ENCODE measurements around the gene WDR7. TPM values are rescaled to one million over a fixed set of nuclear protein-coding genes. Genes with fewer than 3 reads are reported as not detected.
A peak's percentile ranks its signal among the peaks of the same experiment; 100 is the strongest.
"Not testable (repeated sequence)": the region's sequence is repeated elsewhere in the genome, so short reads cannot be mapped to it uniquely, and the experiment has no call there.

WDR7 gene
- total RNA-seq, 1 donor from 2014 or later = 29.3 TPM

- intact Hi-C loops (cut with micrococcal nuclease) = no loop called here
Observed at GRCh38 chr18:56647071-56647470, 4.1 kb upstream of the WDR7 start.

GRCh38 chr18:56647951-56648893 lies 2.9 kb upstream of the WDR7 start:
- Histone ChIP-seq H3K9me3 (replicated peaks) (no peaks in the 10 kb centered on the region), H3K36me3 (no peaks in the 10 kb centered on the region), H3K4me3 (no peak overlapping the region), H3K27ac (replicated peaks) (no peak overlapping the region), H3K27me3 (ENCODE audit: low read depth) (no peaks in the 10 kb centered on the region), H3K4me1 (peaks cover 28% of the 10 kb centered on the region)
- no peak for TF ChIP-seq CTCF (IDR thresholded peaks at IDR 0.05; ENCODE audit: borderline replicate concordance)
- DNase-seq = no peak
- intact Hi-C loops (cut with micrococcal nuclease) = no loop called here

More at GRCh38 chr18:56647071-56647470, 4.1 kb upstream of the WDR7 start:
- no peaks in the 10 kb centered on the region for H3K36me3 ChIP-seq
- DNase-seq = no peak
- no peak overlapping the region for H3K4me3 ChIP-seq
- TF ChIP-seq CTCF (IDR thresholded peaks at IDR 0.05; ENCODE audit: borderline replicate concordance) = no peak
- no peak overlapping the region for H3K27ac ChIP-seq (replicated peaks)
- H3K9me3 ChIP-seq (replicated peaks) = no peaks in the 10 kb centered on the region
- H3K27me3 ChIP-seq (ENCODE audit: low read depth) = no peaks in the 10 kb centered on the region
- H3K4me1 ChIP-seq = peaks cover 16% of the 10 kb centered on the region

- H3K27ac ChIP-seq (replicated peaks) = peak overlapping the region; percentile 90
- no peaks in the 10 kb centered on the region for H3K36me3 ChIP-seq
- no peaks in the 10 kb centered on the region for H3K27me3 ChIP-seq (ENCODE audit: low read depth)
- DNase-seq = no peak
- no peak for TF ChIP-seq CTCF (IDR thresholded peaks at IDR 0.05; ENCODE audit: borderline replicate concordance)
- no peak overlapping the region for H3K4me3 ChIP-seq
- H3K9me3 ChIP-seq (replicated peaks) = no peaks in the 10 kb centered on the region
- intact Hi-C loops (cut with micrococcal nuclease) = no loop called here
- H3K4me1 ChIP-seq = peaks cover 31% of the 10 kb centered on the region
Observed at GRCh38 chr18:56649996-56650395, 1.2 kb upstream of the WDR7 start.

- no peaks in the 10 kb centered on the region for H3K36me3 ChIP-seq
- no peak for DNase-seq
- H3K9me3 ChIP-seq (replicated peaks) = no peaks in the 10 kb centered on the region
- no peaks in the 10 kb centered on the region for H3K27me3 ChIP-seq (ENCODE audit: low read depth)
- H3K27ac ChIP-seq (replicated peaks) = peak overlapping the region; percentile 90
- H3K4me1 ChIP-seq = peaks cover 31% of the 10 kb centered on the region
- H3K4me3 ChIP-seq = peak overlapping the region; percentile 88
- intact Hi-C loops (cut with micrococcal nuclease) = no loop called here
- no peak for TF ChIP-seq CTCF (IDR thresholded peaks at IDR 0.05; ENCODE audit: borderline replicate concordance)
Observed at GRCh38 chr18:56651771-56652092, 573 bp downstream of the WDR7 start.

- Histone ChIP-seq H3K9me3 (replicated peaks) (no peaks in the 10 kb centered on the region), H3K36me3 (no peaks in the 10 kb centered on the region), H3K4me3 (peak overlapping the region; percentile 88), H3K4me1 (peaks cover 31% of the 10 kb centered on the region), H3K27me3 (ENCODE audit: low read depth) (no peaks in the 10 kb centered on the region), H3K27ac (replicated peaks) (peak overlapping the region; percentile 90)
- no peak for DNase-seq
- no peak for TF ChIP-seq CTCF (IDR thresholded peaks at IDR 0.05; ENCODE audit: borderline replicate concordance)
- intact Hi-C loops (cut with micrococcal nuclease) = no loop called here
Observed at GRCh38 chr18:56652802-56653201, 1.6 kb downstream of the WDR7 start.

GRCh38 chr18:56654280-56654679 lies 3.1 kb downstream of the WDR7 start:
- H3K36me3 ChIP-seq = not testable (repeated sequence)
- peaks cover 31% of the 10 kb centered on the region for H3K4me1 ChIP-seq

More at GRCh38 chr18:56654280-56654679, 3.1 kb downstream of the WDR7 start:
- DNase-seq; H3K9me3 ChIP-seq (replicated peaks); H3K27me3 ChIP-seq (ENCODE audit: low read depth); intact Hi-C loops (cut with micrococcal nuclease); H3K4me3 ChIP-seq; H3K27ac ChIP-seq (replicated peaks): not testable (repeated sequence)

All from left ventricle myocardium inferior (tissue), 1 donor.